Measurements from ENCODE around the gene AUTS2. TPM values are rescaled to one million over a fixed set of nuclear protein-coding genes. Genes with fewer than 3 reads are reported as not detected.

The AUTS2 gene
- polyA plus RNA-seq, 3 donors, result 0.08 to 0.35 TPM; not detected in 1

- Histone ChIP-seq H4K20me1 (ENCODE audit: insufficient read depth, low read length) (no peaks in the 10 kb centered on the region), H3K4me2 (replicated peaks; ENCODE audit: extremely low read depth, low read length, poor library complexity, severe bottlenecking) (no peak overlapping the region), H3K4me1 (ENCODE audit: control insufficient read depth in 1 of 2, insufficient read depth in 2 of 2, low read length in 2 of 2) (no peaks in the 10 kb centered on the region), H3K79me2 (ENCODE audit: insufficient read depth, low read length) (no peaks in the 10 kb centered on the region), H3K27me3 (ENCODE audit: control insufficient read depth in 2 of 2, insufficient read depth in 2 of 2, low read length in 2 of 2) (no peaks in the 10 kb centered on the region), H3K27ac (ENCODE audit: low read depth in 1 of 2, low read length in 2 of 2) (no peak overlapping the region), H3K9me3 (replicated peaks in 1 of 2; ENCODE audit: control insufficient read depth in 1 of 2, insufficient read depth in 1 of 2, low read length in 2 of 2) (no peaks in the 10 kb centered on the region), H3K9ac (ENCODE audit: insufficient read depth, low read length, poor library complexity, severe bottlenecking) (no peak overlapping the region), H3K4me3 (replicated peaks in 1 of 3; ENCODE audit: low read depth in 2 of 3, low read length in 3 of 3) (no peak overlapping the region), H2AFZ (ENCODE audit: insufficient read depth, low read depth, low read length, poor library complexity, severe bottlenecking) (no peak overlapping the region), H3K36me3 (replicated peaks in 1 of 2; ENCODE audit: control insufficient read depth in 1 of 2, insufficient read depth in 2 of 2, low read length in 2 of 2) (no peaks in the 10 kb centered on the region)
- no peak overlapping the region for H3K27ac Mint-ChIP-seq
- H3K27me3 Mint-ChIP-seq (ENCODE audit: low read depth in 3 of 3), result peaks cover 0 to 3% (median 0%) of the 10 kb centered on the region in 3 donors
- WGBS (ENCODE audit: insufficient coverage), result 93% methylated on average over 2 of the region's 3 CpGs
- intact Hi-C loops (cut with micrococcal nuclease), result no loop called here
- peaks cover 6% of the 10 kb centered on the region for H3K4me1 Mint-ChIP-seq
- TF ChIP-seq, protein P1, sequence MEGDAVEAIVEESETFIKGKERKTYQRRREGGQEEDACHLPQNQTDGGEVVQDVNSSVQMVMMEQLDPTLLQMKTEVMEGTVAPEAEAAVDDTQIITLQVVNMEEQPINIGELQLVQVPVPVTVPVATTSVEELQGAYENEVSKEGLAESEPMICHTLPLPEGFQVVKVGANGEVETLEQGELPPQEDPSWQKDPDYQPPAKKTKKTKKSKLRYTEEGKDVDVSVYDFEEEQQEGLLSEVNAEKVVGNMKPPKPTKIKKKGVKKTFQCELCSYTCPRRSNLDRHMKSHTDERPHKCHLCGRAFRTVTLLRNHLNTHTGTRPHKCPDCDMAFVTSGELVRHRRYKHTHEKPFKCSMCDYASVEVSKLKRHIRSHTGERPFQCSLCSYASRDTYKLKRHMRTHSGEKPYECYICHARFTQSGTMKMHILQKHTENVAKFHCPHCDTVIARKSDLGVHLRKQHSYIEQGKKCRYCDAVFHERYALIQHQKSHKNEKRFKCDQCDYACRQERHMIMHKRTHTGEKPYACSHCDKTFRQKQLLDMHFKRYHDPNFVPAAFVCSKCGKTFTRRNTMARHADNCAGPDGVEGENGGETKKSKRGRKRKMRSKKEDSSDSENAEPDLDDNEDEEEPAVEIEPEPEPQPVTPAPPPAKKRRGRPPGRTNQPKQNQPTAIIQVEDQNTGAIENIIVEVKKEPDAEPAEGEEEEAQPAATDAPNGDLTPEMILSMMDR (IDR thresholded peaks at IDR 0.05), result no peak
- H3K9me3 Mint-ChIP-seq, result no peaks in the 10 kb centered on the region
- no peaks in the 10 kb centered on the region for H3K36me3 Mint-ChIP-seq
- DNase-seq, result no peak
- H3K4me3 Mint-ChIP-seq, result no peak overlapping the region
Measured at GRCh38 chr7:69878591-69878990, 280.3 kb downstream of the AUTS2 start.

GRCh38 chr7:69879989-69880388 lies 281.7 kb downstream of the AUTS2 start:
- H3K36me3 Mint-ChIP-seq, result no peaks in the 10 kb centered on the region
- no peak overlapping the region for H3K4me3 Mint-ChIP-seq
- Histone ChIP-seq H3K4me1 (ENCODE audit: control insufficient read depth in 1 of 2, insufficient read depth in 2 of 2, low read length in 2 of 2) (no peaks in the 10 kb centered on the region), H3K79me2 (ENCODE audit: insufficient read depth, low read length) (no peaks in the 10 kb centered on the region), H3K27ac (ENCODE audit: low read depth in 1 of 2, low read length in 2 of 2) (no peak overlapping the region), H3K4me3 (replicated peaks in 1 of 3; ENCODE audit: low read depth in 2 of 3, low read length in 3 of 3) (no peak overlapping the region), H3K27me3 (ENCODE audit: control insufficient read depth in 2 of 2, insufficient read depth in 2 of 2, low read length in 2 of 2) (no peaks in the 10 kb centered on the region), H3K36me3 (replicated peaks in 1 of 2; ENCODE audit: control insufficient read depth in 1 of 2, insufficient read depth in 2 of 2, low read length in 2 of 2) (no peaks in the 10 kb centered on the region), H3K4me2 (replicated peaks; ENCODE audit: extremely low read depth, low read length, poor library complexity, severe bottlenecking) (no peak overlapping the region), H3K9me3 (replicated peaks in 1 of 2; ENCODE audit: control insufficient read depth in 1 of 2, insufficient read depth in 1 of 2, low read length in 2 of 2) (no peaks in the 10 kb centered on the region), H3K9ac (ENCODE audit: insufficient read depth, low read length, poor library complexity, severe bottlenecking) (no peak overlapping the region), H2AFZ (ENCODE audit: insufficient read depth, low read depth, low read length, poor library complexity, severe bottlenecking) (no peak overlapping the region), H4K20me1 (ENCODE audit: insufficient read depth, low read length) (no peaks in the 10 kb centered on the region)
- no CpG with 5 or more reads among the region's 3 CpGs for WGBS (ENCODE audit: insufficient coverage)
- intact Hi-C loops (cut with micrococcal nuclease), result no loop called here
- no peaks in the 10 kb centered on the region for H3K9me3 Mint-ChIP-seq
- DNase-seq, result no peak
- TF ChIP-seq, protein P1 (IDR thresholded peaks at IDR 0.05), result no peak
- H3K27me3 Mint-ChIP-seq (ENCODE audit: low read depth in 3 of 3), result peaks cover 0 to 3% (median 0%) of the 10 kb centered on the region in 3 donors
- no peak overlapping the region for H3K27ac Mint-ChIP-seq
- peaks cover 6% of the 10 kb centered on the region for H3K4me1 Mint-ChIP-seq

All from CD14-positive monocyte (primary cell).